ENCODE data around the gene CLTCL1. TPM values are rescaled to one million over a fixed set of nuclear protein-coding genes. Genes with fewer than 3 reads are reported as not detected.

The CLTCL1 gene
- total and polyA plus RNA-seq, 4 donors: 2.0 to 4.8 (median 2.6) TPM

DNA sequence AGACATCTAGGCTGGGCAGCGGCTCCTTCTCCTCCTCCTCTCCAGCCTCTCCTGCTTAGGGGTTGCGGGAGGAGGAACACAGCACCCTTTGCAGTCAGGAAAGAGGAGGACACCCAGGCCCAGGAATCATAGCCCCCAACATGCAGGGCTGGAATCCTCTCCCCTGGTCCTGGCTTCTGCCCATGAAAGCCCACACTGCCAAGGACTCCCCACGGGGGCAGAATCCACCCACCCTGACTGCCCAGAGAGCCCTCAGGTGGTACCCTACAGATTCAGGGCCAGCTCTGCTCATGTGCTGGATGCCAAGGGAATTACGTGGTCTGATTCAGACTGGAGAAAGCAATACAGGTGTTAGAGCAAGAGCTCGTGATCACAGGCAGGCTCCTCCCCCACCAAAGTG, 151.5 kb downstream of the CLTCL1 start:
- no peak for DNase-seq (ENCODE audit: low spot score)
- Histone ChIP-seq H3K27ac (ENCODE audit: low read depth in 1 of 2, low read length in 2 of 2) (no peak overlapping the region), H3K4me3 (ENCODE audit: low read depth in 1 of 3, low read length in 3 of 3) (no peak overlapping the region), H3K9ac (ENCODE audit: low read depth in 1 of 2, low read length in 2 of 2) (no peak overlapping the region), H3K36me3 (ENCODE audit: control insufficient read depth in 4 of 4, insufficient read depth in 3 of 4, low read depth in 1 of 4, low read length in 3 of 4) (peaks cover 13 to 61% (median 30%) of the 10 kb centered on the region in 4 donors), H3K9me3 (ENCODE audit: control insufficient read depth in 4 of 4, low read length in 3 of 4) (no peaks in the 10 kb centered on the region), H3K4me1 (ENCODE audit: control insufficient read depth in 4 of 4, insufficient read depth in 4 of 4, low read length in 3 of 4) (peaks cover 2 to 12% (median 11%) of the 10 kb centered on the region in 4 donors), H3K27me3 (ENCODE audit: control insufficient read depth in 4 of 4, insufficient read depth in 4 of 4, low read length in 3 of 4) (no peaks in the 10 kb centered on the region)
- TF ChIP-seq RAD21 (IDR thresholded peaks at IDR 0.05) (no peak), HNF4G (IDR thresholded peaks at IDR 0.05) (no peak), FOXA1 (IDR thresholded peaks at IDR 0.05) (no peak), SP1 (IDR thresholded peaks at IDR 0.05) (no peak), HNF4A (conservative IDR thresholded peaks at IDR 0.05) (no peak), EGR1 (IDR thresholded peaks at IDR 0.05; ENCODE audit: low read depth in 2 of 2) (no peak), NR2F2 (IDR thresholded peaks at IDR 0.05) (no peak), RXRA (IDR thresholded peaks at IDR 0.05) (no peak), GABPA (IDR thresholded peaks at IDR 0.05 in 1 of 2, conservative IDR thresholded peaks at IDR 0.05 in 1 of 2) (no peak), TAF1 (conservative IDR thresholded peaks at IDR 0.05) (no peak), JUND (IDR thresholded peaks at IDR 0.05) (no peak)
- TF ChIP-seq, protein P1, sequence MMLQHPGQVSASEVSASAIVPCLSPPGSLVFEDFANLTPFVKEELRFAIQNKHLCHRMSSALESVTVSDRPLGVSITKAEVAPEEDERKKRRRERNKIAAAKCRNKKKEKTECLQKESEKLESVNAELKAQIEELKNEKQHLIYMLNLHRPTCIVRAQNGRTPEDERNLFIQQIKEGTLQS (IDR thresholded peaks at IDR 0.05): no peak
- TF ChIP-seq, protein P2, sequence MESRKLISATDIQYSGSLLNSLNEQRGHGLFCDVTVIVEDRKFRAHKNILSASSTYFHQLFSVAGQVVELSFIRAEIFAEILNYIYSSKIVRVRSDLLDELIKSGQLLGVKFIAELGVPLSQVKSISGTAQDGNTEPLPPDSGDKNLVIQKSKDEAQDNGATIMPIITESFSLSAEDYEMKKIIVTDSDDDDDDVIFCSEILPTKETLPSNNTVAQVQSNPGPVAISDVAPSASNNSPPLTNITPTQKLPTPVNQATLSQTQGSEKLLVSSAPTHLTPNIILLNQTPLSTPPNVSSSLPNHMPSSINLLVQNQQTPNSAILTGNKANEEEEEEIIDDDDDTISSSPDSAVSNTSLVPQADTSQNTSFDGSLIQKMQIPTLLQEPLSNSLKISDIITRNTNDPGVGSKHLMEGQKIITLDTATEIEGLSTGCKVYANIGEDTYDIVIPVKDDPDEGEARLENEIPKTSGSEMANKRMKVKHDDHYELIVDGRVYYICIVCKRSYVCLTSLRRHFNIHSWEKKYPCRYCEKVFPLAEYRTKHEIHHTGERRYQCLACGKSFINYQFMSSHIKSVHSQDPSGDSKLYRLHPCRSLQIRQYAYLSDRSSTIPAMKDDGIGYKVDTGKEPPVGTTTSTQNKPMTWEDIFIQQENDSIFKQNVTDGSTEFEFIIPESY (IDR thresholded peaks at IDR 0.05): no peak
- TF ChIP-seq, protein P3, sequence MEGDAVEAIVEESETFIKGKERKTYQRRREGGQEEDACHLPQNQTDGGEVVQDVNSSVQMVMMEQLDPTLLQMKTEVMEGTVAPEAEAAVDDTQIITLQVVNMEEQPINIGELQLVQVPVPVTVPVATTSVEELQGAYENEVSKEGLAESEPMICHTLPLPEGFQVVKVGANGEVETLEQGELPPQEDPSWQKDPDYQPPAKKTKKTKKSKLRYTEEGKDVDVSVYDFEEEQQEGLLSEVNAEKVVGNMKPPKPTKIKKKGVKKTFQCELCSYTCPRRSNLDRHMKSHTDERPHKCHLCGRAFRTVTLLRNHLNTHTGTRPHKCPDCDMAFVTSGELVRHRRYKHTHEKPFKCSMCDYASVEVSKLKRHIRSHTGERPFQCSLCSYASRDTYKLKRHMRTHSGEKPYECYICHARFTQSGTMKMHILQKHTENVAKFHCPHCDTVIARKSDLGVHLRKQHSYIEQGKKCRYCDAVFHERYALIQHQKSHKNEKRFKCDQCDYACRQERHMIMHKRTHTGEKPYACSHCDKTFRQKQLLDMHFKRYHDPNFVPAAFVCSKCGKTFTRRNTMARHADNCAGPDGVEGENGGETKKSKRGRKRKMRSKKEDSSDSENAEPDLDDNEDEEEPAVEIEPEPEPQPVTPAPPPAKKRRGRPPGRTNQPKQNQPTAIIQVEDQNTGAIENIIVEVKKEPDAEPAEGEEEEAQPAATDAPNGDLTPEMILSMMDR (IDR thresholded peaks at IDR 0.05; ENCODE audit: low read depth, low read length, missing input control): no peak
- TF ChIP-seq, protein P4, sequence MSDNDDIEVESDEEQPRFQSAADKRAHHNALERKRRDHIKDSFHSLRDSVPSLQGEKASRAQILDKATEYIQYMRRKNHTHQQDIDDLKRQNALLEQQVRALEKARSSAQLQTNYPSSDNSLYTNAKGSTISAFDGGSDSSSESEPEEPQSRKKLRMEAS (IDR thresholded peaks at IDR 0.05): no peak
- 95% methylated on average over 5 of the region's 5 CpGs for WGBS

DNA sequence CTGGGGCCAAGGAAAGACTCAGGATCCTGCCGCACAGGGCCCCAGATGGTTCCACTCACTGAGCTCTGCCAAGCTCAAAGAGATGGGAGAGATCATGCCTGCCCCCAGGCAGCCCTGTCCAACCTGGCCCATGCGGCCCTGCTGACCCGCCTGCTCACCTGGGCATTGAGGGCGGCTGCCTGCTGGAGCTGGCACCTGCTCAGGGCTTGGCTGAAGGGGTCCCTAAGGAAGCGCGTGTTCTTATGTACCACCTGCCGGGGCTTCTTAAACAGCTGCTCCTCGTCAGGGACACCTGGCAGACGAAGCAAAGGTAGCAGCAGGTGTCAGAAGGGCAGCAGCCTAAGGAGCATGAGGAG, 152.5 kb downstream of the CLTCL1 start:
- Histone ChIP-seq H3K27ac (ENCODE audit: low read depth in 1 of 2, low read length in 2 of 2) (no peak overlapping the region), H3K4me1 (ENCODE audit: control insufficient read depth in 4 of 4, insufficient read depth in 4 of 4, low read length in 3 of 4) (peaks cover 2 to 10% (median 9%) of the 10 kb centered on the region in 4 donors), H3K9ac (ENCODE audit: low read depth in 1 of 2, low read length in 2 of 2) (no peak overlapping the region), H3K36me3 (ENCODE audit: control insufficient read depth in 4 of 4, insufficient read depth in 3 of 4, low read depth in 1 of 4, low read length in 3 of 4) (peaks cover 18 to 71% (median 35%) of the 10 kb centered on the region in 4 donors), H3K4me3 (ENCODE audit: low read depth in 1 of 3, low read length in 3 of 3) (no peak overlapping the region), H3K27me3 (ENCODE audit: control insufficient read depth in 4 of 4, insufficient read depth in 4 of 4, low read length in 3 of 4) (no peaks in the 10 kb centered on the region), H3K9me3 (ENCODE audit: control insufficient read depth in 4 of 4, low read length in 3 of 4) (no peaks in the 10 kb centered on the region)
- no peak for DNase-seq (ENCODE audit: low spot score)
- WGBS: 97% methylated on average over 9 of the region's 9 CpGs
- TF ChIP-seq FOXA2 (IDR thresholded peaks at IDR 0.05) (no peak), RXRA (IDR thresholded peaks at IDR 0.05) (no peak), NR2F2 (IDR thresholded peaks at IDR 0.05) (no peak), TAF1 (conservative IDR thresholded peaks at IDR 0.05) (no peak), GABPA (IDR thresholded peaks at IDR 0.05 in 1 of 2, conservative IDR thresholded peaks at IDR 0.05 in 1 of 2) (no peak), HNF4G (IDR thresholded peaks at IDR 0.05) (no peak), JUND (IDR thresholded peaks at IDR 0.05) (no peak), HNF4A (conservative IDR thresholded peaks at IDR 0.05) (no peak), RAD21 (IDR thresholded peaks at IDR 0.05) (no peak), EGR1 (IDR thresholded peaks at IDR 0.05; ENCODE audit: low read depth in 2 of 2) (no peak), YY1 (IDR thresholded peaks at IDR 0.05) (no peak), FOXA1 (IDR thresholded peaks at IDR 0.05) (no peak)
- TF ChIP-seq, protein P4 (IDR thresholded peaks at IDR 0.05): no peak
- TF ChIP-seq, protein P1 (IDR thresholded peaks at IDR 0.05): no peak
- TF ChIP-seq, protein P3 (IDR thresholded peaks at IDR 0.05; ENCODE audit: low read depth, low read length, missing input control): no peak
- TF ChIP-seq, protein P5, sequence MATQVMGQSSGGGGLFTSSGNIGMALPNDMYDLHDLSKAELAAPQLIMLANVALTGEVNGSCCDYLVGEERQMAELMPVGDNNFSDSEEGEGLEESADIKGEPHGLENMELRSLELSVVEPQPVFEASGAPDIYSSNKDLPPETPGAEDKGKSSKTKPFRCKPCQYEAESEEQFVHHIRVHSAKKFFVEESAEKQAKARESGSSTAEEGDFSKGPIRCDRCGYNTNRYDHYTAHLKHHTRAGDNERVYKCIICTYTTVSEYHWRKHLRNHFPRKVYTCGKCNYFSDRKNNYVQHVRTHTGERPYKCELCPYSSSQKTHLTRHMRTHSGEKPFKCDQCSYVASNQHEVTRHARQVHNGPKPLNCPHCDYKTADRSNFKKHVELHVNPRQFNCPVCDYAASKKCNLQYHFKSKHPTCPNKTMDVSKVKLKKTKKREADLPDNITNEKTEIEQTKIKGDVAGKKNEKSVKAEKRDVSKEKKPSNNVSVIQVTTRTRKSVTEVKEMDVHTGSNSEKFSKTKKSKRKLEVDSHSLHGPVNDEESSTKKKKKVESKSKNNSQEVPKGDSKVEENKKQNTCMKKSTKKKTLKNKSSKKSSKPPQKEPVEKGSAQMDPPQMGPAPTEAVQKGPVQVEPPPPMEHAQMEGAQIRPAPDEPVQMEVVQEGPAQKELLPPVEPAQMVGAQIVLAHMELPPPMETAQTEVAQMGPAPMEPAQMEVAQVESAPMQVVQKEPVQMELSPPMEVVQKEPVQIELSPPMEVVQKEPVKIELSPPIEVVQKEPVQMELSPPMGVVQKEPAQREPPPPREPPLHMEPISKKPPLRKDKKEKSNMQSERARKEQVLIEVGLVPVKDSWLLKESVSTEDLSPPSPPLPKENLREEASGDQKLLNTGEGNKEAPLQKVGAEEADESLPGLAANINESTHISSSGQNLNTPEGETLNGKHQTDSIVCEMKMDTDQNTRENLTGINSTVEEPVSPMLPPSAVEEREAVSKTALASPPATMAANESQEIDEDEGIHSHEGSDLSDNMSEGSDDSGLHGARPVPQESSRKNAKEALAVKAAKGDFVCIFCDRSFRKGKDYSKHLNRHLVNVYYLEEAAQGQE (IDR thresholded peaks at IDR 0.05): no peak
- TF ChIP-seq, protein P2 (IDR thresholded peaks at IDR 0.05): no peak

Measured in liver (tissue), 9 donors.